ENCODE measurements around the gene TRNAU1AP.

- no peak for TF ChIP-seq POLR2AphosphoS5 (IDR thresholded peaks at IDR 0.05)
- no peak for TF ChIP-seq CTCF (IDR thresholded peaks at IDR 0.05 in 8 of 11, conservative IDR thresholded peaks at IDR 0.05 in 3 of 11)
- TF ChIP-seq POLR2A (IDR thresholded peaks at IDR 0.05) = no peak
These were observed 8.0 kb downstream of the TRNAU1AP start for GRCh38 chr1:28560886-28561285.
